AG20443 (cell line): ENCODE results near the gene KPNA1.
"Not testable (repeated sequence)": the region's sequence is repeated elsewhere in the genome, so short reads cannot be mapped to it uniquely, and the experiment has no call there.

Experiments
- DNase-seq: peaks from one replicate; pipeline ENCODE4 v3.0.0; 2012; ENCODE audit warnings: low spot score, mixed read lengths

Gene KPNA1

DNA sequence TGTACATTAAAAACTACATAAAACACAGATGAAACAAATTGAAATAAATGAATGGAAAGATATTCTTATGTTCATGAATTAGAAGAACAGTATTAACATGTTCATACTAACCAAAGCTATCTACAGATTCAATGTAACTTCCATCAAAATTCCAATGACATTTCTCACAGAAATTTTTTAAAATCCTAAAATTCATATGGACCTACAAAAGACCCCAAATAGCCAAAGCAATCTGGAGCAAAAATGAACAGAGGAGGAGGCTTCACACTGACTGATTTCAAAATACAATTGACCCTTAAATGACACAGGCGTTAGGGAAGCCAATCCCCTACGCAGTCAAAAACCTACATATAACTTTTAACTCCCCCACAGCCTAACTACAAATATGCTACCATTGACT, 39.4 kb downstream of the KPNA1 start:
- no peak for DNase-seq

GRCh38 chr3:122469659-122470058, 45.1 kb downstream of the KPNA1 start:
- no peak for DNase-seq

- DNase-seq, result no peak
These were observed 45.7 kb downstream of the KPNA1 start for GRCh38 chr3:122468896-122469533.

- no peak for DNase-seq
These were observed 48.0 kb downstream of the KPNA1 start for GRCh38 chr3:122466701-122467240.

DNA sequence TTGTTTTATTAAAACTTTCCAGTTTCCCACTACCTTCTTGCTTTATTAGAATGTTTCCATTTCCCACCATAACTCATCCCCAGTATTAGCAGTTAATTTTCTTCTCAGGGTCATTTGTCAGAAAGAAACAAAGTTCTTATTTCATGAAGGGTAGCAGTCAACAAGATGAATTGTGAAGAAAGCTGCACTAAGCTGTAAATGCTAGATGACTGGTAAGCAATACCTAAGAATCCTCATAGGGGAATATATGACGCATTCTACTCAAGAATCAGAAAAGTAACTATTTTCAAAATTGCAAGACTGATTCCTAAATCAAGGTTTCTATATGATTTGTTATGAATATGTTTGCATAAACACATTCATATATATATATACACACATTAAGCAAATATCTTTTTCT, 50.1 kb downstream of the KPNA1 start:
- DNase-seq, result no peak

- DNase-seq, result no peak
These were observed 52.3 kb downstream of the KPNA1 start for GRCh38 chr3:122462406-122462805.

GRCh38 chr3:122461806-122462205, 52.9 kb downstream of the KPNA1 start:
- no peak for DNase-seq

- peak; percentile 39 for DNase-seq
These were observed 55.7 kb downstream of the KPNA1 start for GRCh38 chr3:122458992-122459391.

DNA sequence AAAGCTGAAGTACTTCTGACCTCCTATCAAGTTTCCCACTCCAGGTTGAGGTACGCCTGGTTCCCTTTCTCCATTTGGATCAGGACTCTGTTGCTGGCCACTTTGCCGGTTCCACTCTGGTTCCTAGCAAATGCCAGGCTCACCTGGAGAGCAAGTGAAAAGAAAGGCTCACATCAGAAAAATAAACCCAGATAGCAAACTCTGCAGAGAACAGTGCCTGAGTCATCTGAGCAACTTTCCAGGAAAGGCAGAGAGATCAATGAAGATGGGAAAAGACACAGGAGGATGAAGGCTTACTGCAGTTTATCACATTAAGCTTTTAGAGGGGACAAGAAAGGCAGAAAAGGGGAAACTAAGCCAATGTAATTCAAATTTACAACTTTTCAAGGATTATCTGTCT, 57.0 kb downstream of the KPNA1 start:
- DNase-seq, result no peak

- DNase-seq, result no peak
These were observed 58.7 kb downstream of the KPNA1 start for GRCh38 chr3:122456074-122456473.

- DNase-seq, result no peak
These were observed 63.4 kb downstream of the KPNA1 start for GRCh38 chr3:122451371-122451770.

- DNase-seq, result not testable (repeated sequence)
These were observed 66.5 kb downstream of the KPNA1 start for GRCh38 chr3:122448218-122448617.

- DNase-seq, result not testable (repeated sequence)
These were observed 70.2 kb downstream of the KPNA1 start for GRCh38 chr3:122444491-122444887.

DNA sequence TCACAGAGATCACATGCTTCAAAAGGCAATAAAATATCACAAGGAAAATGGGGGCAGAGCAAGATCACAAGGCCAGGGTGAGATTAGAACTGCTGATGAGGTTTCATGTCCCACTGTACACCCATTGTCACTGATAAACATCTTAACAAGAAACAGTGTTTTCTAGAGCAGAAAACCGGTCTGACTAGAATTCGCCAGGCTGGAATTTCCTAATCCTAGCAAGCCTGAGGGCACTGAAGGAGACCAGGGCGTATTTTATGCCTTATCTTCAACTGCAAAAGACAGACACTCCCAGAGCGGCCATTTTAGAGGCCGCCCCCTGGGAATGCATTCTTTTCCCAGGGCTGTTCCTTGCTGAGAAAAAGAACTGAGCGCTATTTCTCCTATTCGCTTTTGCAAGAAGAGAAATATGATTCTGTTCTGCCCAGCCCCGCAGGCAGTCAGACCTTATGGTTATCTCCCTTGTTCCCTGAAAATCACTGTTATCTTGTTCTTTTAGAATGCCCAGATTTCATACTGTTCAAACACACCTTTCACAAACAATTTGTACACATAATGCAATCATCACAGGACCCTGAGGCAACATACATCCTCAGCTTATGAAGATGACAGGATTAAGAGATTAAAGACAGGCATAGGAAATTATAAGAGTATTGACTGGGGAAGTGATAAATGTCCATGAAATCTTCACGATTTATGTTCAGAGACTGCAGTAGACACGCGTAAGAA, 70.8 kb downstream of the KPNA1 start:
- DNase-seq, result not testable (repeated sequence)

DNA sequence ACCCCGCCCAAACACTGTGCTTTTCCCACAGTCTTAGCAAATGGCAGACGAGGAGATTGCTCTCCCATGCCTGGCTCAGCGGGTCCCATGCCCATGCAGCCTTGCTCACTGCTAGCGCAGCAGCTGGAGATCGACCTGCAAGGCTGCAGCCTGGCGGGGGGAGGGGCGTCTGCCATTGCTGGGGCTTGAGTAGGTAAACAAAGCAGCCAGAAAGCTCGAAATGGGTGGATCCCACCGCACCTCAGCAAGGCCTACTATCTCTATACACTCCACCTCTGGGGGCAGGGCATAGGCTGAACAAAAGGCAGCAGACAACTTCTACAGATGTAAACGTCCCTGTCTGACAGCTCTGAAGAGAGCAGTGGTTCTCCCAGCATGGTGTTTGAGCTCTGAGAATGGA, 71.6 kb downstream of the KPNA1 start:
- no peak for DNase-seq

DNA sequence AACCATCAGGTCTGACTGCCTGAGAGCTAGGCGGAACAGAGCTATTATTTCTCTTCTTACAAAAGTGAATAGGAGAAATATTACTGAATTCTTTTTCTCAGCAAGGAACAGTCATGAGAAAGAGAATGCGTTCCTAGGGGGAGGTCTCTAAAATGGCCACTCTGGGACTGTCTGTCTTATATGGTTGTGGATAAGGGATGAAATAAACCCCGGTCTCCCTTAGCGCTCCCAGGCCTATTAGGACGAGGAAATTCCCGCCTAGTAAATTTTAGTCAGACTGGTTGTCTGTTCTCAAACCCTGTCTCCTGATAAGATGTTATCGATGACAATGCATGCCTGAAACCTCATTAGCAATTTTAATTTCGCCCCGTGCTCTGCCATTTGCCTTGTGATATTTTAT, 78.8 kb downstream of the KPNA1 start:
- no peak for DNase-seq

GRCh38 chr3:122430371-122430770, 84.4 kb downstream of the KPNA1 start:
- no peak for DNase-seq

GRCh38 chr3:122427857-122428471, 86.8 kb downstream of the KPNA1 start:
- no peak for DNase-seq

- no peak for DNase-seq
These were observed 92.9 kb downstream of the KPNA1 start for GRCh38 chr3:122421836-122422235.

- no peak for DNase-seq
These were observed 93.6 kb downstream of the KPNA1 start for GRCh38 chr3:122421101-122421500.

- no peak for DNase-seq
These were observed 97.8 kb downstream of the KPNA1 start for GRCh38 chr3:122416966-122417365.

- DNase-seq, result peak; percentile 100
These were observed 98.7 kb downstream of the KPNA1 start, which contains the start of gene WDR5B for GRCh38 chr3:122415762-122416654. Gene WDR5B, minus strand, starts transcription at chr3:122416062. Its CDS starts 534 bp downstream, at chr3:122415528.
